Activated naive CD8-positive, alpha-beta T cell (primary cell): ENCODE data around the gene FOXN4.
"Not testable (repeated sequence)": the region's sequence is repeated elsewhere in the genome, so short reads cannot be mapped to it uniquely, and the experiment has no call there.

ENCODE experiments used
- H3K27ac Mint-ChIP-seq: one replicate; pipeline ENCODE4 v1.8.0; 2021; ENCODE audit warnings: mixed read lengths
- H3K27me3 Mint-ChIP-seq: one replicate; pipeline ENCODE4 v1.8.0; 2021; ENCODE audit warnings: mixed read lengths
- H3K36me3 Mint-ChIP-seq: one replicate; pipeline ENCODE4 v1.8.0; 2021; ENCODE audit warnings: mixed read lengths
- H3K4me1 Mint-ChIP-seq: one replicate; pipeline ENCODE4 v1.8.0; 2021; ENCODE audit warnings: low read depth, mixed read lengths
- H3K4me3 Mint-ChIP-seq: one replicate; pipeline ENCODE4 v1.8.0; 2021; ENCODE audit warnings: mild to moderate bottlenecking, mixed read lengths
- H3K9me3 Mint-ChIP-seq: one replicate; pipeline ENCODE4 v1.8.0; 2021; ENCODE audit warnings: low read depth, mixed read lengths

Gene FOXN4

DNA sequence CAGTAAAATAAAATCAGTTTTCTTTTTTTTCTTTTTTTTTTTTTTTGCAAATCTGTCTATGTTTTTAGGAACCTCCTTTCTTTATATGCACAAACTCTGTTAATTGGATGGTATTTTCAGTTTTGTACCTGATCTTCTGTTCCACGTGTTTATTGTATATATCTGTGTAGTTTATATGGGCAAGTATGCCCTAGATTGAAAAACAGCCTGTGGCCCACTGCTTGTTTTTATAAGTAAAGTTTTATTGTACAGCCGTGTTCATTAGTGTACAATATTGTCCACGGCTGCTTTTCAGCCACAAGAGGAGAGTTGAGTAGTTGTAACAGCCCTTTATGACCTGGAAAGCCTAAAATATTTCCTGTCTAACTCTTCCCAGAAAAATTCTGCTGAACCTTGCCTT lies 19.9 kb upstream of the FOXN4 start:
- Mint-ChIP-seq H3K27me3 (no peaks in the 10 kb centered on the region), H3K4me1 (no peaks in the 10 kb centered on the region), H3K9me3 (no peaks in the 10 kb centered on the region), H3K4me3 (no peak overlapping the region), H3K36me3 (no peaks in the 10 kb centered on the region), H3K27ac (no peak overlapping the region)

- H3K9me3 Mint-ChIP-seq, H3K27me3 Mint-ChIP-seq, H3K27ac Mint-ChIP-seq, H3K4me3 Mint-ChIP-seq, H3K4me1 Mint-ChIP-seq, H3K36me3 Mint-ChIP-seq: not testable (repeated sequence)
Measured at GRCh38 chr12:109321294-109321693, 12.2 kb upstream of the FOXN4 start.

DNA sequence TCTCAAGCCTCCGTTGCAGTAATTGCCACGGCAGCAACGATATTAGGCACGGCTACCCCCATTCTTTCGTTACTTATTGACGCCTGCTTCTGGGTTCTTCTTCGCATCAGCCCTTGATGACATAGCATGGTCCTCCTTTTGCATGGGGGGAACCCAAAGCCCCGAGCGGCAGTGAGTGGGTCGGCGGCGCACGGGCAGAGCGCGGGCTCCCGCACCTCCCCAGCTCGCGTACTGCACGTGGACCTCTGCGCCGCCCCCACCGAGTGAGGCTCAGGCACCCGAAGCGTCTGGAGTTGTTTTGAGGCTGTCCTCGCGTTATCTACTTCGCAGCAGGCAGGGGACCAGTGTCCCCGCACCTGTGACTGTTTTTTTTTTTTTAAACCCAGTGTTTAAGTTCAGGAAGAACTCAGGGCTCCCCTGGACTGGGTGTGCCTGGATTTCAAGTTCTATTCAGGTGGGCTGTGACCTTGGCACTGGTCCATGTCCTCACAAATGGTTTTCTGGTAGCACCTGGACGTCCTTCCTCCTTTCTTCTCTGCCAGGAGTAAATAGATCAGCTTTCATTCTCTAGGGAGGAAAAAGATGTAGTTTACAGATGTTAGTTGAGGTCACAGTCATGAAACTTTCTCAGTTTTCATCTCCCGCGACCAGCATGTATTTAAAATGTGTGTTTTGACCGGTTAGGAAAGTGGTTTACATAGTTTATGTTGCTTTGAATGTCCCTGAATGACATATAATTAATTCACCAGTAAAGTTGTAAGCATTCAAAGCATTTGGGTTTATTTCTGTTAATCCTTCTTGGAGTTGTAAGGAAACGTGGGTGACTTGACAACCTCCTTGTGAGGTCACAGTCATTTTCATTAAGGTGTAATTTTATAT lies 1.4 kb upstream of the FOXN4 start:
- Mint-ChIP-seq H3K27ac (no peak overlapping the region), H3K4me1 (peaks cover 11% of the 10 kb centered on the region), H3K36me3 (no peaks in the 10 kb centered on the region), H3K27me3 (peaks cover 37% of the 10 kb centered on the region), H3K9me3 (no peaks in the 10 kb centered on the region), H3K4me3 (peak overlapping the region; percentile 84)

DNA sequence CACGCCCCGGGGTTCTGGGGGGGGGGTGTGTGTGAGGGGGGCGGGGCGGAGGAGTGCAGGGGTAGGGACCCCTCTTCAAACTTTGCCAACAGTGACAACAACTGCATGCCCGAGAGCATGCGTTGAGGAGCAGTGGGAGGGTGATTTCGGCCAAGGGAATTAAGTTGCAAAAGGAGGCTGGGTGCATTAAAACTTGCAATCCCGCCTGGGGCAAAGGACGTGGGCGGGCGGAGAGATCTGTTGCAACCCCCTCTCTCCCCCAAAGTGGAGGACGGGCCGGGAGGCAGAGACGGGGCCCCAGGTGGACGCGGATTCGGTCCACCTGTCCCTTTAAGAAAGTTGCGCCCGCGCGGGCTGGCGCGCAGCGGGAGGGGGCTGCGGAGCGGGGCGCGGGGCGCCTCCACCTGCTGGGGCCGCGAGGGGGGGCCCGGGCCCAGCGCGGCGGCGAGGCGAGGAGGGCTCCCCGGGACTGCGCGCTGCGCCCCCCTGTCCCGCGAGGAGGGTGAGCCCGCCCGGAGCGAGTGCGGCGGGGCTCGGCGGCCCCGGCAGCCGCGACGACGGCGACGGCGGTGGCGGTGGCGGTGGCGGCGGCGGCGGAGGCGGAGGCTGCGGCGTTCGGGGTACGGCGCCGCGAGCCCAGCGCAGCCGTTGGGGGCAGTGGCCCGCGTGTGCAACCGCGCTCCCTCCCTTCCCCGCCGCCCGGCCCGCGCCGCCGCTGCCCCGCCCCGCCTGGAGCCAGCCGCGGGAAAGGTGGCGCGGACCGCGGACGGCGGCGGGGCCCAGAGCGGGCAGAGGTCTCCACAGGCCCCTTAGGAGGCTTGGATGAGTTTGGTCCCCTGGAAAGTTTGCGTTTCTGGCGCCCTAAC lies 530 bp upstream of the FOXN4 start:
- Mint-ChIP-seq H3K27ac (no peak overlapping the region), H3K4me1 (peaks cover 11% of the 10 kb centered on the region), H3K9me3 (no peaks in the 10 kb centered on the region), H3K4me3 (peak overlapping the region; percentile 89), H3K27me3 (peaks cover 36% of the 10 kb centered on the region), H3K36me3 (no peaks in the 10 kb centered on the region)

DNA sequence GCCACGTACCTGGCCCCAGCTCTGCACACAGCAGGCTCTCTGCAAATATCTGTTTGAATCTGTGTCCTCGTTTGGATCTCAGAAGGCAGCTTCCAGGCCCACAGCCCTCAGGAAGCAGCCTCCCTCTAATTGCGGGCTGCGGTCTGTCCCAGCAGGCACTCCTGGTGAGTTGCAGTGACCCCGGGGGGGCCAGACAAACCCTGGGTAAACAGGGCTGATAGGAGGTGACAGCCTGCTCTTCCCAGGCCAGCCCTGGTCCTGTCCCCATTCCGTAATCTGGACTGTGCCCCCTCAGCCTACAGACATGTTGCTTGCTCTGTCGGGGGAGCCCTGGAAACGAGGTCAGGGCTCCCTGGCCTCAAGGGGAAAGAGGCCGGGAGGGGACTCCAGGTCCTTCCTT lies 2.0 kb downstream of the FOXN4 start:
- H3K9me3 Mint-ChIP-seq = no peaks in the 10 kb centered on the region
- no peaks in the 10 kb centered on the region for H3K36me3 Mint-ChIP-seq
- no peak overlapping the region for H3K27ac Mint-ChIP-seq
- no peak overlapping the region for H3K4me3 Mint-ChIP-seq
- H3K27me3 Mint-ChIP-seq = peaks cover 36% of the 10 kb centered on the region
- peaks cover 11% of the 10 kb centered on the region for H3K4me1 Mint-ChIP-seq

GRCh38 chr12:109305547-109305946 lies 3.5 kb downstream of the FOXN4 start:
- no peaks in the 10 kb centered on the region for H3K9me3 Mint-ChIP-seq

DNA sequence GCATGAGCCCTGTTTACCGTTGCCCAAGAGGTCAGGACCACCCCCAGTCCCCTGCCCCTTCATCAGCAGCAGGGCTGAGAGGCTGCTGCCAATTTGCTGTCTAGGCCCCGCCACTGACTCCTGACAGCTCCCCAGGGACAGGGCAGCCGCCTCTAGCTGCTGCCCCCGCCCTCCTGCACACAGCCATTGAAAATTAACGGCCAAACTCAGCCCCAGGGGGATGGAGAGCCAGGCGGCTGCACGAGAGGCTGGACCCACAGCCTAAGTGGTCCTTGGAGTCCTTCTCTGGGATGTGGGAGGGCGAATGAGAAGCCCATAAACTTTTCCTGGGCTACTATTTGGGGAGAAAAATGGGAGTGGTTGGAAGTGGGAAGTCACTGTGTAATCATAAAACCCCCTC lies 4.6 kb downstream of the FOXN4 start:
- peaks cover 26% of the 10 kb centered on the region for H3K27me3 Mint-ChIP-seq
- H3K4me1 Mint-ChIP-seq = peaks cover 2% of the 10 kb centered on the region

More at GRCh38 chr12:109305547-109305946, 3.5 kb downstream of the FOXN4 start:
- H3K4me1 Mint-ChIP-seq = peaks cover 7% of the 10 kb centered on the region
- H3K27ac Mint-ChIP-seq = no peak overlapping the region
- H3K4me3 Mint-ChIP-seq = no peak overlapping the region
- no peaks in the 10 kb centered on the region for H3K36me3 Mint-ChIP-seq
- H3K27me3 Mint-ChIP-seq = peaks cover 29% of the 10 kb centered on the region

GRCh38 chr12:109302770-109303169 lies 6.3 kb downstream of the FOXN4 start:
- Mint-ChIP-seq H3K4me1 (no peaks in the 10 kb centered on the region), H3K36me3 (no peaks in the 10 kb centered on the region)

More for the DNA sequence above, 4.6 kb downstream of the FOXN4 start:
- H3K27ac Mint-ChIP-seq = no peak overlapping the region
- H3K9me3 Mint-ChIP-seq = no peaks in the 10 kb centered on the region
- no peak overlapping the region for H3K4me3 Mint-ChIP-seq
- no peaks in the 10 kb centered on the region for H3K36me3 Mint-ChIP-seq

GRCh38 chr12:109302358-109302757 lies 6.7 kb downstream of the FOXN4 start:
- no peak overlapping the region for H3K27ac Mint-ChIP-seq
- H3K4me3 Mint-ChIP-seq = no peak overlapping the region
- H3K36me3 Mint-ChIP-seq = no peaks in the 10 kb centered on the region
- no peaks in the 10 kb centered on the region for H3K9me3 Mint-ChIP-seq
- peaks cover 14% of the 10 kb centered on the region for H3K27me3 Mint-ChIP-seq
- H3K4me1 Mint-ChIP-seq = no peaks in the 10 kb centered on the region

More at GRCh38 chr12:109302770-109303169, 6.3 kb downstream of the FOXN4 start:
- H3K4me3 Mint-ChIP-seq = no peak overlapping the region
- H3K27ac Mint-ChIP-seq = no peak overlapping the region
- peaks cover 18% of the 10 kb centered on the region for H3K27me3 Mint-ChIP-seq
- no peaks in the 10 kb centered on the region for H3K9me3 Mint-ChIP-seq

- H3K4me3 Mint-ChIP-seq = no peak overlapping the region
- no peak overlapping the region for H3K27ac Mint-ChIP-seq
- H3K27me3 Mint-ChIP-seq = peaks cover 12% of the 10 kb centered on the region
- H3K36me3 Mint-ChIP-seq = no peaks in the 10 kb centered on the region
- no peaks in the 10 kb centered on the region for H3K4me1 Mint-ChIP-seq
- H3K9me3 Mint-ChIP-seq = no peaks in the 10 kb centered on the region
Measured at GRCh38 chr12:109301643-109302168, 7.4 kb downstream of the FOXN4 start.

DNA sequence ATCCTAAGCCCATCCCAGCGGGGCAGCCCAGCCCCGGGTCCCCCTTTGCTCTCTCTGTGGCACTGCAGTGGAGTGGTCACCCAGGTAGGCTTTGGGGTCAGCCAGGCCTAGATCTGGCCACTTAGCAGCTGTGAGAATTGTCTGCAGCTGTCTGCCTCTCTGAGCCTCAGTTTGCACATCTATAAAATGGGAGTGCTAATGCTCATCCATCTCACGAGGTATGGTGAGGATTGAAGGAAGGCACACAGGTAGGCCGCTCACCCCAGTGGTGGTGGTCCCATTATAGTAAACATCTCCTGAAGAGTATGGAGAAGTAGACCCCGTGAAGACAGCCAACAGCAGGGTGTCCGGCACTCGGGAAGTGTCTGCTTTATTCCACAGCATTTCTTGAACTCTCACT lies 9.2 kb downstream of the FOXN4 start:
- Mint-ChIP-seq H3K36me3 (no peaks in the 10 kb centered on the region), H3K4me1 (no peaks in the 10 kb centered on the region), H3K4me3 (no peak overlapping the region), H3K9me3 (no peaks in the 10 kb centered on the region), H3K27me3 (peaks cover 7% of the 10 kb centered on the region), H3K27ac (no peak overlapping the region)

DNA sequence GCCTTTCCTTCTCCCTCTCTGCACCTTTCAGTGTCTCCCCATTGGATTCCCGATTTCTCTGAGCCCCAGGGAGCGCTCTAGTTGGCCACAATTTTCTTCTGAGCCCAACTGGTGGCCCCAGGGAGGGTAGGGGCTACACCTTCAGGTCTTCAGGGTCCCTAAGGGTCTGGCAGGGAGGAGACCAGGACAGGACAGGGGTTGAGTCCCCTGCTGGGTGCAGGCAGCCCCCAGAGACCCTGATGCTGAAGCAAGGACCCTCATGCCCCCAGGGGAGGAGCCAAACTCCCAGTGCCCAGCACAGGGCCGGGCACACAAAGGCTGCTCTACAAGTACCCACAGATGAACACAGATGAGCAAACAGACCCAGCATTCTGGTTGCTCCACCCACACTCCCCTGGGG lies 12.7 kb downstream of the FOXN4 start:
- H3K9me3 Mint-ChIP-seq = no peaks in the 10 kb centered on the region
- no peak overlapping the region for H3K4me3 Mint-ChIP-seq
- H3K27ac Mint-ChIP-seq = no peak overlapping the region
- H3K4me1 Mint-ChIP-seq = no peaks in the 10 kb centered on the region
- H3K36me3 Mint-ChIP-seq = no peaks in the 10 kb centered on the region
- H3K27me3 Mint-ChIP-seq = peaks cover 7% of the 10 kb centered on the region

- no peaks in the 10 kb centered on the region for H3K9me3 Mint-ChIP-seq
- H3K4me1 Mint-ChIP-seq = no peaks in the 10 kb centered on the region
- H3K36me3 Mint-ChIP-seq = no peaks in the 10 kb centered on the region
- no peak overlapping the region for H3K4me3 Mint-ChIP-seq
- H3K27ac Mint-ChIP-seq = no peak overlapping the region
- peaks cover 7% of the 10 kb centered on the region for H3K27me3 Mint-ChIP-seq
Measured at GRCh38 chr12:109295764-109296425, 13.2 kb downstream of the FOXN4 start.

GRCh38 chr12:109294286-109294796 lies 14.7 kb downstream of the FOXN4 start:
- Mint-ChIP-seq H3K27ac (no peak overlapping the region), H3K36me3 (no peaks in the 10 kb centered on the region), H3K4me3 (no peak overlapping the region), H3K4me1 (no peaks in the 10 kb centered on the region), H3K27me3 (peaks cover 9% of the 10 kb centered on the region), H3K9me3 (no peaks in the 10 kb centered on the region)
